NOMO-1 treated with DMSO at 0.1 percent for 48 hours (cell line): Measurements from ENCODE around the gene PHC2.

Experiments used
- DNase-seq: peaks from one replicate; lab custom pipeline; 2025; ENCODE audit not compliant: unreplicated experiment; lab: John Stamatoyannopoulos, UW

PHC2 gene

GRCh38 chr1:33372162-33372561, 58.7 kb downstream of the PHC2 start:
- no peak for DNase-seq

DNA sequence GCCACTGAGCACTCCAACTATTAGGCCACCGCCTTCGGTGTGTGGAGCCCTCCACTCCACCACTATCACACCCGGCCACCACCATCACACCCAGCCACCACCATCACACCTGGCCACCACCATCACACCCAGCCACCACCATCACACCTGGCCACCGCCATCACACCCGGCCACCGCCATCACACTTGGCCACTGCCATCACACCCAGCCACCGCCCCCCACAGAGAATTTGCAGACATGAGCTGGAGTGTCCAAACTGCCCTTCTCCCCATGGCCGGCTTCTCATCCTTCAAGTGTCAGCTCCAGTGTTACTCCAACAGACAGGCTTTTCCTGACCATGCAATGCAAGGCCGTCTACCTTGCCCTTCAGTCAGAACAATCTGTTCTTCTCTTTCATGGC, 59.6 kb downstream of the PHC2 start:
- no peak for DNase-seq

- DNase-seq = no peak
These were observed 60.1 kb downstream of the PHC2 start for GRCh38 chr1:33370827-33371226.

- DNase-seq = no peak
These were observed 60.6 kb downstream of the PHC2 start for GRCh38 chr1:33370301-33370700.

DNA sequence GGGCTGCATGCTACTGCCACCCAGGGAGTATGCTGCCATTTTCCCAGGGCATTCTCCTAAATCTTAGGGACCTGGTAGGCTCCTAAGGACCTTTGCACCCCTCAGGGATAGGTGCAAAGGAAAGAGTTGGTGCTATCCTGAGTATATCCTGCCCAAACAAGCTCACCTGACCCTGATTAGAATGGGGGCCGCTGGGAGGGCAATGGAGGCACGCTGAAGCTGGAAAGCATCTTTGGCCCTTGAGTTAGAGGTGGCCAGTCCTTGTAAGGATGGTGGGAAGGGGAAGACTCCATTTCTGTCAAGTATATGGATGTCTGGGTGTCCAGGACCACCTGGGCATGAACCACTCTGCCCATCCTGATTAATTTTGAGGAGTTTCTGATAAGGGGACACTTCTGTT, 61.1 kb downstream of the PHC2 start:
- no peak for DNase-seq

DNA sequence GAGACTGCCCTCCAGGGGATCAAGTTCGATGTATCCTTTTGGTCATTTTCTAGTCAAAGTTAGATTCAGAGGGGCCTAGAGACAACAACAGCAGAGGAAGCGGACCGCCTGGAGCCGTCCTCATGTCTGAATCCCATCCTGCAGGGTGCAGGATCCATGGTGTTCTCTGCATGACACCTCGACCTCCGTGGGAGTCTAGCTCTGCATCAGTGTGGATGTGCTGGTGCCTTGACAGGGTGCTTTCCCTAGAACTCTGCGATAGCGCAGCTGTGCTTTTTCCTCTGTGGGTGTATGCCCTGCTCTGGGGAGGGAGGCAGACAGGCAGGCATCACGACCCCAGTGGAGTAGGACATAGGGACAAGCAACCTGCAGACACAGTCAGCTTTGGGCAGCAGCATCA, 61.8 kb downstream of the PHC2 start:
- DNase-seq = no peak

- DNase-seq = no peak
These were observed 62.5 kb downstream of the PHC2 start for GRCh38 chr1:33368431-33368830.

GRCh38 chr1:33367485-33368405, 63.1 kb downstream of the PHC2 start:
- DNase-seq = peak; percentile 70

DNA sequence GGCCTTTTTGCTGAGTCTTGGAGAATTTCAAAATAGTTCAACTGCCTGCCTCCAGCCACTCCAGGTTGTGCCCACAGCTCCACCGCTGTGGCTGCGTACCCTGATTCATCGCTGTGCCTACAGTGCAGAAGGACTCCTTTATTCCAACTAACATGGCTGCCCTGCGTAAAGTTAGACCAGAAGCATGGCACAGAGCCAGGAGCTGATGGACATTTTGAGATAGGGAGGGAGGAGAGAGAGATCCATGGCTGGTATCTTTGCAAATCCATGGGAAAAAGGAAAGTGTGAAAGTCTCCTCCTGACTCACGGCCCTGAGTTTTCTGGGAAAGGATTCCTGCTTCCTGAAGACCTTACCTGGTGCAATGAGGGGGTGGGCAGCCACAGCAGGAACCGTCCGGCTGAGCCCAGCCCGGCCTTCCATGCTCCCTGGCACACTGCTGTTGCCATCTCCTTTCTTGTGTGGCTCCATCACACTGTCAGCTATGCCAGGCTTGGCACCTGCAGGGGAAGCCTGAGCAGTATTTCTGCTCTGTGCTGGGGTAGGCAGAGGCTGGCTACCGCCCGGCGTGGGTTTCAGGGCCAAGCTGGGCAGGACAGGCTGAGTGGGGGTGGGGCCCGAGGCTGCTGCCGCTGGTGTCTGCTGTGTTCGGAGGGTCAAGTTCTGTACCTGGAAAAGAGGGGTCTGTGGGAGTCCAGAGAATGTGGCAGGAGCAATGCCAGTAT, 64.0 kb downstream of the PHC2 start:
- DNase-seq = no peak

GRCh38 chr1:33365560-33365997, 65.3 kb downstream of the PHC2 start:
- no peak for DNase-seq

GRCh38 chr1:33364565-33364918, 66.4 kb downstream of the PHC2 start:
- no peak for DNase-seq

DNA sequence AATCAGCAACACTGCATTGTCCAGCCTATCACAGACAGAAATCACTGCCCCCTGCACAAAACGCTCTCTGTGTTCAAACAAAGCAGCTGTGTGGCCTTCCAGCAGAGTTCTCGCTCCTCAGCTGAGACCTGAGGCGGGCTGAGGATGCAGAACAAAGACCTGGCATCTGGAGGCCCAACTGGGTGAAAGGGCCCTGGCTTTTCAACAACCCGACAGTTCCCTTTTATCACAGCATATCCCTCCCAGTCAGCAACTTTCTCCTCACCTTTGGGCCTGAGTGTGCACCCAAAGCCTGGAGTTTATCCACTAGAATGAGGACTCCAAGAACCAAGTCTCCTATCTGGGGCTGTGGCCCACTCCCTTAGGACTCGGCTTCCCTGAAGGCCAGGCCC, 67.4 kb downstream of the PHC2 start:
- no peak for DNase-seq

DNA sequence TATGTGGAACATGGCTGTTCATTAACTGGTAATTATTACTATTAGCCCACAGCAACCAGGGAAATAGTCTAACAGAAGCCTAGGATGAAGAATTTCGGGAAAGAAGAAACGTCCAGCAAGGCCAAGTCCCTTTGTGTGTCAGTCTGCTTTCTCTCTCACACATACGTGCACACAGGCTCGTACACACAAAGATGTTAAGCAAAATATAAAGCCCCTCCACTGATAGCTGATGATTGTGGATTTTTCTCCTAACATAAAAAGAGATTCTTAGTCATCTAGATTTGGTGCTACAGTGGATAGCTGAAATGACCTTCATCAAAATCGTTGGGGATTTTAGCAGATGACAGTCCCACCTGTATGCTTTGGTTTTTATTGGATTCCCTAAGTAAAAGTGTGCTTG, 67.9 kb downstream of the PHC2 start:
- DNase-seq = no peak

DNA sequence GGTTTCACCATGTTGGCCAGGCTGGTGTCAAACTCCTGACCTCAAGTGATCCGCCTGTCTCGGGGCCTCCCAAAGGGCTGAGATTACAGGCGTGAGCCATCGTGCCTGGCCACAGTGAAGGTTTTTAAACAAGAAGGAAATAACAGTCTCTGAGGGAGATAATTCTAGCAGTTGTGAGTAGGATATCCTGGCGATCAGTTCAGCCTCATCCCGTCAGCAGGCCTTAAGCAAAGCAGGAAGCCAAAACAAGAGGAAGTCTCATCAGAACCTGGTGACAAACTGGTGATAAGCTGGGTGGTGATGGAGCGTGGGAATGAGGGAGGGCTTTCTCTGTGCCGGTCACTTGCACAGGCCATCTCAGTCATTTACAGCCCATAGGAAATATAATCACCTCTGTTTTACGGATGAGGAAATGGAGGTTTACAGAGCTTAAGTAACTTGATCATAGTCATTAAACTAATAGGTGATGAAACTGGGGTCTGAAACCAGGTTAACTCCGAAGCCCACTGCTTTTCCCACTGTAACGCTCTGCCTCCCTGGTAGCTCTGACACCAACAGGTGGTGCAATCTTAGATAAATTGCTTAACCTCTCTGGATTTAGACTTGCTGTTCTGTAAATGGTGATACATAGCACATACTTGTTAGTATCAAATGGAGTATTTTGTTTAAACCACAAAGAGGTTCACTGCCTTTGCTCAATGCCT, 69.2 kb downstream of the PHC2 start:
- no peak for DNase-seq

GRCh38 chr1:33360367-33360766, 70.5 kb downstream of the PHC2 start:
- no peak for DNase-seq

DNA sequence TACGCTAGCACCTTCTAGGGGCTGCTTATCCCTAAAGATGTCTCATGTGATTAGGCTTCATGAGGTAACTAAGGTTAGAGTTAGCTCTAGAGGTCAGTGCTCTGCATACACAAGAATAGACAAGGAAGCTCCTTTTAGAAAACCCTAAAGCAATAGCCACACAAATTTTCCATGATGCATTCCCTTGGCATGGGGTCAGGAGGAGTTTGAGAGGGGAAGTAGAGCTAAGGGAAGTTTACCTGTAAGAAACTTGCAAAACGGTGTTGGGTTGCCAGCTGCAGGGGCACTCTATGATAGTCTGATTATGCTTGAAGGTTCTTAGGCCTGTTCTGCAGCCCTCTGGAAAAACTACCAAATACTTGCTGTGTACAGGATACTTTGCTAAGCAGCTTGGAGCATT, 71.0 kb downstream of the PHC2 start:
- no peak for DNase-seq

DNA sequence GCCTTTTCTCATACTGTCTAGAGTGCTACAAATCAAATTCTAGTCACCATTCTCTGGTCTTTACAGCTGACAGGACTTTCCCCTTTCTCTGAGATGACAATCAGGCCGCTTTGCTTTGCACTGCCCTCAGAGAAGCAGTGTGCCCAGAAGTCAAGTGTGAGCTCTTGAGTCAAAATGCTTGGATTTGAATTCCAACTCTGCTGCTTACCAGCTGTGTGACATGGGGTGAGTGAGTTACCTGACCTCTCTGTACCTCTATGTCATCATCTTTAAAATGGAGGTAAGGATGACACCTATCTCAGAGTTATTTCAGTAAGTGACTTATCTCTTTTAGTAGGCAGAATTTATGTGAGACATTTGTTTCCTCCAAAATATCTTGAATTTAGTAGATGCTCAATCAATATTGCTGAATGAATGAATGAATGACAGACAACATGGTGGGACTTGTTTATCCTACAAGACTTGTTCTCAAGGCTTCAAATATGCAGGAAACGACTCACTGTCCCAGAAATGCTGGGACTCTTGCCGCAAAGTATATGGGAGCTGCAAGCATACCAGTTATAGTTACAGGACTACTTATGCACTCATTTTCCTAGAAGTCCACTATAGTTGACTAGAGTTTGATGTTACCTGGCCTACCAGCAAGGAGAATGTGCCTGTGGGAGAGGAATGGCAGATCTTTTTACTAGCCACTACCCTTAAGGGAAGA, 71.9 kb downstream of the PHC2 start:
- DNase-seq = no peak

GRCh38 chr1:33358114-33358794, 72.6 kb downstream of the PHC2 start:
- no peak for DNase-seq

DNA sequence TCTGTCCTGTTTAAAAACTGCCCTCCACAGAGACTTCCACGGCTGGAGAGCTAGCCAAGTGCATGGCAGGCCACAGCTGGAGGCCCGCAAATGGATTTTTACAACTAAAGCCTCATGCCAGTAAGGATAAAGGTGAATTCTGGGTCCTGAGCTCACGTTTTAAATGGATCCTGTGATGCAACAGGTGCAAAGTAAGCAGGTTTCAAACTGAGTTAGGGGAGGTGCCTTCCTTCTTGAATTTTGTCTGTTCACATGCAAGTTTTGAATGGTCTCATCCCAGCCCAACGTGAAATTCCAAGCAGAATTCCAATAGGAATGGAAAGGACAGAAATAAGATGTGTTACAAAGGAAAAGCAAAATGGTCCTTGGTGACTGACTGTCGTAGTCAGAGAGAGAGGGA, 73.8 kb downstream of the PHC2 start:
- DNase-seq = no peak

DNA sequence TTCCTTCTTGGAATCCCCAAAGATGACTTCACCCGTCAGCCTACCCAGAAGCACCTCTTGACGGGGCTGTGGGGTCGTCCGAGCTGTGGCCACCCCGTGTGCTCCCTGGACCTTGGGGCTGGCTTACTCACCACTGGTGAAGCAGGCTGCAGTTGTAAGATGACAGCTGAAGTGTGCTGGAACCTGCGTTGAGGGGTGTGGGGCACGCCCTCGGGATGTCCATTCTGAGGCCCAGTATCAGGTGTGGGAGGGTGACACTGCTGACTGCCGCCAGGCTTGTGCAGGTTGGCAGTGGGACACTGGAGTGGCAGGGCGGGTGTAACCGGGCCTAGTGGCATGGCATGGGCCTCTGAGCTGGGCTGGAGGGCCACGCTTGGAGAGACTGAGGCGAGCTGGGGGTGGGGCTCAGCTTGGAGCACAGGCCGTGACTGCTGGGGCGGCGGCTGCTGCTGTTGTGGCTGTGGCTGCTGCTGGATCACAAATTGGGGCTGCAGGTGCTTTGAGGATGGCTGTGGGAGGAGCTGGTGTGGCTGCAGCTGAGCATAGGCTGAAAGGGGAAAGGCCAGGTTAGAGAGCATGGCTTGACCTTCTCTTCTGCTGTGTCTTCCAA, 76.1 kb downstream of the PHC2 start:
- no peak for DNase-seq
